Spleen (tissue), 7 donors: ENCODE results near the gene CPT1B.

Experiments used
- POLR2A ChIP-seq, 3 donors: fragments of 450-650 bp; IDR thresholded peaks; one replicate each; pipeline ENCODE4 v1.5.1; 2017; ENCODE audit warnings: antibody characterized with exemption in 3 of 3, mild to moderate bottlenecking in 1 of 3
- TF ChIP-seq, protein P1 (sequence below), 11 experiments: fragments of 200-600 bp in 7 of 11; fragments of 450-650 bp in 4 of 11; sonication (generic) in 4 of 11; IDR thresholded peaks in 8 of 11; conservative IDR thresholded peaks in 3 of 11; 1 replicate in 7 of 11; 2 replicates in 4 of 11; pipeline versions ENCODE4 v1.4.0 to v1.8.0; 2016 to 2021; ENCODE audit warnings: antibody characterized with exemption in 11 of 11, inconsistent platforms in 4 of 11, mild to moderate bottlenecking in 1 of 11
- donor health status: DM: no; HTN: no; CAD: no; lungs with moderate emphysema.
- donor health status: DM: no; HTN: no; CAD: no.
- donor health status: DM: no; HTN: no; CAD: no.

GRCh38 chr22:50550395-50550794, 27.8 kb downstream of the CPT1B start:
- TF ChIP-seq, protein P1, sequence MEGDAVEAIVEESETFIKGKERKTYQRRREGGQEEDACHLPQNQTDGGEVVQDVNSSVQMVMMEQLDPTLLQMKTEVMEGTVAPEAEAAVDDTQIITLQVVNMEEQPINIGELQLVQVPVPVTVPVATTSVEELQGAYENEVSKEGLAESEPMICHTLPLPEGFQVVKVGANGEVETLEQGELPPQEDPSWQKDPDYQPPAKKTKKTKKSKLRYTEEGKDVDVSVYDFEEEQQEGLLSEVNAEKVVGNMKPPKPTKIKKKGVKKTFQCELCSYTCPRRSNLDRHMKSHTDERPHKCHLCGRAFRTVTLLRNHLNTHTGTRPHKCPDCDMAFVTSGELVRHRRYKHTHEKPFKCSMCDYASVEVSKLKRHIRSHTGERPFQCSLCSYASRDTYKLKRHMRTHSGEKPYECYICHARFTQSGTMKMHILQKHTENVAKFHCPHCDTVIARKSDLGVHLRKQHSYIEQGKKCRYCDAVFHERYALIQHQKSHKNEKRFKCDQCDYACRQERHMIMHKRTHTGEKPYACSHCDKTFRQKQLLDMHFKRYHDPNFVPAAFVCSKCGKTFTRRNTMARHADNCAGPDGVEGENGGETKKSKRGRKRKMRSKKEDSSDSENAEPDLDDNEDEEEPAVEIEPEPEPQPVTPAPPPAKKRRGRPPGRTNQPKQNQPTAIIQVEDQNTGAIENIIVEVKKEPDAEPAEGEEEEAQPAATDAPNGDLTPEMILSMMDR (IDR thresholded peaks at IDR 0.05 in 8 of 11, conservative IDR thresholded peaks at IDR 0.05 in 3 of 11): no peak
- TF ChIP-seq POLR2A (IDR thresholded peaks at IDR 0.05): no peak
